GM19438 (cell line): ENCODE measurements around the gene VAX1.

Source experiments
- ATAC-seq: cut with Tn5 transposase; IDR thresholded peaks from one replicate; pipeline ENCODE4 v1.9.1; 2021; ENCODE audit warnings: low read depth; ENCODE audit not compliant: unreplicated experiment

Gene VAX1

DNA sequence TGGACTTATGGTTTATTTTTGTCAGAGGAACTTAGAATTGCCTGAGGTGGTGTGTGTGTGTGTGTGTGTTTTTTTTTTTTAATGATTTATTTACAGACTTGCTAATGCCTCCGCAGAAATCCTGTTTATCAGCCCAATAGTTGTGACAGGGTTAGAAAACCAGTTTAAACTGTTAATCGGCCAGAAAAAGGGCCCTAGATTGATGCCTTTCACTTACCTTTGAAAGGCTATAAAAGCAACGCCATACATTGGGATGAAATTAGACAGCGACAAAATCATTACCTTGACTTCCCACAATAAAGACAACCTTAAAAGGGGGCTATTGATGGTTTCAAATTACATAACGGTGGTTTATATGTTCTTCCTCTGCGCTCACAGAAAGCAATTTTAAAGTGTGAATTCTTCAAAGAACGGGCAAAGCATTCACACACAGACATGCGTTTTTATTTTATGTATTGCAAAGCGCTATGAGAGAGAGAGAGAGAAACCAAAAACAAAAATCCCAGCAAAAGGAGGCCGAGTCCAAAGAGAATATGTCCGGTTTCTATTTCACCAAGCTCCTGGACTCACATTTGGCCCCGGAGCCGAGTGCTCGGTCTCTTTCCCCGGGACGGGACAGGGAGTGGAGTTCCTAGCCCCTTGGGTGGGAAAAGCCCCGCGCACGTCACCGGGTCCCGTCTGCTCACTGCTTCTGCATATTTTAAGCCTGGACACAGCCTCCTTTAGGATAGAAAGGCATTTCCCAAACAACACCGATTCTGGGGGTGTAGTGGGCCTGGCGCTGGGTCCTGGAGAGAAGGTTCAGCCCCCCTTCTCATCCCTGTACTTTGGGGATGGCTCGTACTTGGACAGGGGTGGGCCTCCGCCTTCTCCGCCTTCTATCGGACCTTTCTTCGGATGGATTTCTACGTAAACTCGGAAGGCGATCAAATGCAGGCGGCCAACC lies 26.8 kb upstream of the VAX1 start:
- ATAC-seq: no peak

DNA sequence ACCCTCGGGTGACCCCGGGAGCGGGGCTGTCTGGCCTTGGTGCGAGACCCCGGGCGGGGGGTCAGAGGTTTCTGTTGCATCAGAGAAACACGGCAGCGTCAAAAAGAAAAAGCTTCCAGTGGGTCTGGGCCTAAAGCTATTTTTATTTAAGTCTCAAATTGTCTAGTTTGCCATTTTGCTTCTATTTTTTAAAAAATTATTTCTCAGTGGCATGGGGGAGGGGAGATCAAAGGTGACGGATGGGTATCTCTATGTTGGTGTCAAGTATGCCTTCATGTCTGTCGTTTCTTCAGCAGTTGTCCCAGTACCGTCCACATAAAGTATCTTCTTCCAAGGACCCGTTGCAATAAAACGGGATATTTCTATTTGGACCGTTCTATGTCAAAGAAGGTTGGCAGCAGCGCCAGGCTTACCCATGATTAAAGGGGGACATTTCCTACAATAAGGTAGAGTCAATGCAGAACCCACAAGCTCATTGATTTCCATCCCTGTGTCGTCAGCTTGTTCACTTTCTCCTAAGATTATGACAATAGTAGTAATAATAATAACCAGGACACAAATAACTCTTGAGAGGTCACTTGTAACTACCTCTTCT lies 26.0 kb upstream of the VAX1 start:
- ATAC-seq: no peak

DNA sequence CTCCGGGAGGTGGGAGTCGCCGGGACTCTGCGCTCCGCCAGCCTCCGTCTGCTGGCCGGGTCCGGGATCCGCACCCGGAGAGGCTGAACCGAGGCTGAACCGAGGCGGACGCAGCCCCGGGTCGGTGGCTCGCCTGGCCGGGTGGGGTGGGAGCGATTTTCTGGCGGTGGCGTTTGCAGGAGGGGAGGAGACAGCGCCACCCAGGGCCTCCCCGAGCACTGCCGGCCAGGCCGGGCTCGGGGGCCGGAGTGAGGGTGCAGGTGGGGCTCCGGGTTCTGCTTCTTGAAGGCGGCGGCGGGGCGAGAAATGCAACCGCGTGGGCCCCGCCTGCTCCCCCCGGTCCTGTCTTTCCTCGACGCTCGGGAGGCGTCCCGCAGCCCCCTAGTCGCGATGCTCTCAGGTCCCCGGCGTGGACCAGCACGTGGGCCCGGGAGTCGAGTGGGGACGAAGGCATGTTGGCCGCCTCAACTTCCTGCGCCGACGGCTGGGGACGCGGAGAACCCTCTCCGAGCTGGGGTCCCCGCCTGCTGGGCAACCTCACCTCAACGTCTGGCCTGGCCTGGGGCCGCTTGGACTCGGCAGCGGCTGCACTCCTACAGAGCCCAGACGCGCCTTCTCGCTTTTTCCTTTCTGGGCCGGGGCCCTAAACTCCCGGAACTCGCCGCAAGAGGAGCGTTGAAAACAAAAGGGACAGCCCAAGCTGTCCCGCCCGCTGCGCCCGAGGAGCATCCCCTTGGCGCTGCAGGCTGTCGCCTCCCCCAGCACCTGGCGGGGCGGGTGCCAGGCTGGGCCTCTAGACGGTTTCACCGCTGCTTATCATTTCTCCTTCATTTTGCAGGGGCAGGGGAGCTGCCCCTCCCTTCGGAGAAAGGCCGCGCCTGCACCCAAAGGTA lies 25.2 kb upstream of the VAX1 start:
- ATAC-seq: no peak

DNA sequence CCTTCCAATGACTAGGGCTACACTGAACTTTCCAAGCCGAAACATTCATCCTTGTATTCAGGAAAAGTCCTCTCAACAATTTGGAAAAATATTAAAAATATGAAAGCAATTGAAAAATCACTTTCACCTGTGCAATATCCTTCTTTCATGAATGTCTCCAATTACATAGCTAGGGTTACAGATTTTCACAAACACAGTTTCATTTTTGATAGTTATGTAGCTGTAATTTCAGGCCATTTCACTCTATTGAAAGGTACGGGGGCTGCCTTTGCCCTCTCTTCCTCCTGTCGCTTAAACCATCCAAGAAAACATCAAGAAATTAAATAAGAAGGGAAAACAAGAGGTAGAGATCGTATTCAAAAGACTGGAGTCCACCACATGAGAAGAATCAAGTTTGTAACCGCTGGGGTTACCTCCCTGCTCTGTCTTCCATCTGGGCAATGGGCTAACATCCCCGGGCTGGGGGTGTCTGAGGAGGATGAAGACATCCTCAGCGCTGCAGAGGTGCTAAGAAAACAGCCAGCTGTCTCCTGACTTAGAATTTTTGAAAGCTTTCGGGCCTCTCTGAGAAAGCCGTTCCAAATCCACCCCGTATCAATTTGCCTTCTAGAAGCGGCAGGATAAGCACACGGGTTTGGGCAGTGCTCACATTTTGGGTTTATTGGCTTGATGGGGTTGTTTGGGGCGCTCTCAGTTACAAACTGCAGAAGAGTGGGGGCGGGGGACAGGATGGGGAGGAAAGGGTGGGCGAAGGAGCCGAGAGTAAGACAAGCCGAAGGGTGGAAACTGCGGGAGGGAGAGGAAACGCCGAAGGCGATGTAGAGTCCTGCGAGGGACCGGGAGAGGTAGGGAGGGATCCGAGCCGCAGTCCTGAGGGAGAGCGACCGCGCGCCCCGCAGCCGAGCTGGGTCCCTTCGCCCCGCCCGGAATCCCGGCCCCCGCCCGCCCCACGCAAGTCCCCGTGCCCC lies 24.3 kb upstream of the VAX1 start:
- ATAC-seq: no peak

DNA sequence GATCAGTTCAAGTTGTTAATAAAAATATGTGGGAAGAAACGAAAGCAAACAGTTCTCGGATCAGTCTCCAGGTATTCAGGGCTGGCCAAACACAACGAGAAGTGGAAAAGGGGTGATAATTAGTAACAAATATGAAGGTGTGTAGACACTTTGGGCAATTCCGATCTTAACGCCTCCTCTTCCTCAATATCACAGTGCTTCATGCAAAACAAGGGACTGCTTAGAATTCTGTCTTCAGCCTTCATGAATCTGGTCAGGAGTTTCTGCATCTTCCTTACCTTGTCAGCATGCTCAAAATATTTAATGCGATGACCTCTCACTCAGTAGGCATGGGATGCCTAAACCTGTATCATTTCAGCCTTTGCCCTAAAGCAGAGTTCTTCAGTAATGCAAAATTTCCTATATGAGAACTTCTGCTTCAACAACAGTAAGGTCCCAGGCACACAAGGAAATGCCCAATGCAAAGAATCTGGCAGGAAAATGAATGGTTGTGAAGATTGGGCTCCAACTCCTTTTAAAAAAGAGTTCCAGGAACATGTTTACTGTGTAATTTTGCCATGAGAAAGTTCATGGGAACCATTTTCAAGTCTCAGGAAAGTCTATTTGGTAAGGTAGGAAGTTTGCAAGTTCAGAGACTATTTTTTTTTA lies 23.4 kb upstream of the VAX1 start:
- ATAC-seq: no peak

DNA sequence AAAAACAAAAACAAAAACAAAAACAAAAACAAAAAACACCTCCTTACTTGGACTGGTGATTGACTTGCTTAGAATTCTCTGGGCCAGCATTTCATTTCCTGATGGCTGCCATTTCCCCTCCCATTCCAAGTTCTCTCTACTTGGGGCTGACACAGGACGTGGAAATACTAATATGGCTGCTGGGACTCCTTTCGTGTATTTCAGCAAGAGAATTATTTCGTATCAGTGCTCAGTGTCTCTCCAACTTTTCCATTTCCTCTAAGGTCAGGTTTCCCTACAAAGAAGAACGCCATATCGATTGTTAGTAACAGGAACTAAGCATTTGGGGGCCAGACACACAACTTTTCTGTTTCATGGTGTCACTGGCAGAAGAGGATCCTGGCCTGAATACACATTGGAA lies 22.5 kb upstream of the VAX1 start:
- ATAC-seq: no peak

DNA sequence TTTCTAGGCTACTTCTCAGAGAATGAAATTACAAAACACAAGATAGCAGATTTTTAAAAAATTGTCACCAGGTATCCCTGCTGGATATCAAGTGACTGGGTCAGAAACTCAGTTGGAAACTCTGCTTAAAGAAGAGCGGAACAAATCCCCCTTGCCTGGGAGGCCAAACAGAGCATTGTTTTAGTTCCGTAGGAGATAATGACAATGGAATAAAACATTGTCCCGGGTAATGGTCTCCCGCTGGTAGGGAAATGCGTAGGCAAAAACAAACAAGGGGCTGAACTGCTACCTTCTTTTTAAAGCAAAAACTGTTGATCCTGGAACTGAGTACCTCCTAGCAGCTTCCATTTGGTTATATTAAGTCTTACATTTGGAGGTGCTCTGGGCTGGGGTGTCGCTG lies 21.3 kb upstream of the VAX1 start:
- ATAC-seq: no peak

DNA sequence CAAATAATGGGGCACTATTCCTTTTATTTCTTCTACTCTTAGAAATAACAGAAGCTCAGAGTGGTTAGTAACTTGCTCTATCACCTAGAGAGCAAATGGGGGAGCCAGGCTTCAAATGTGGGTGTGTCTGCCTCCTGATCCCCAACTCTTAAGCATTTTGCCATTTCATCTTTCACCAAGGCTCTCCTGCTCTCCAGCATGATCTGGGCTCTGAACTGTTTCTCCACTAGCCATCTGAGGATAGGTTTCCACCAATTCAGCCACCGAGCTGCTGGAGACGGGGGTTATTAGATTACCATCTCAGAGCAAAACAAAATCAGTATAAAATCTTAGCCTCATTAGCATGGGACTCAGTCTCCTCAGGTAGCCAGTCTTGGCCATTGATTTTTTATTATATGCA lies 20.2 kb upstream of the VAX1 start:
- ATAC-seq: no peak

DNA sequence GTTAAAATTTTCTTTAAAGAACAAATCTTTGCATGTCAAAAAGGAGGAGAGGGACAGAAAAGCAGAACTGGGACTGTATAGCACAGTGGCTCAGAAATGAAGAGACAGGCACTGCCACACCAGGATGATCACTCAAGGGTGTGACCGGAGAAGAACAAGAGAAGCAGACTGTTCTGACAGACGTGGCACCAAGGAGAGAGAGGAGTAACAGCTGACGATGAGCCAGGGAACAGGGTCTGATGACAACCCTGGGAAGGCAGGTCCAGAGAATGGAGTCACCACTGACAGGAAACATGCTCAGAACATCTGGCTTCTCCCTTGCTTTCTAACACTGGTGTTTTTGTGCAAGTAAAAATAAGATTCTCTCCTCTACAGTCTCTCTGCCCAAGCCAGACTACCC lies 14.6 kb upstream of the VAX1 start:
- no peak for ATAC-seq

DNA sequence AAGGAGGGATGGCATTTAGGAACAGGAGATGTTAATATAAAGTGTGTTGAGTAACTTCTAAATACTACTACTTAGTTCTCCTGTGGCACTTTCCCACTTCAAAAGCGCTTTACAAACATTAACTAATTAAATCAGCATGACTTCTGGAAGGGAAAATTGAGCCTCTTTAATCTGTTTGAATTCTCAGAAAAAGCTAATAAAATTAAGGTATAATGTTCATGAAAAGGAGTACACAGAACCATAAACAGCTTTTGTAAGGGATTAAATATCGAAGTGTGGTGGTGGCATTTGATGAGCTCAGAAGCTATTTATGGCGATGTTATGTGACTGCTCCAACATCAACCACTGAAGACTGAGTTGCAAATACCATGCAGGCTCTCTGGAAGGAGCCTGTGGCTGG lies 10.2 kb upstream of the VAX1 start:
- no peak for ATAC-seq

DNA sequence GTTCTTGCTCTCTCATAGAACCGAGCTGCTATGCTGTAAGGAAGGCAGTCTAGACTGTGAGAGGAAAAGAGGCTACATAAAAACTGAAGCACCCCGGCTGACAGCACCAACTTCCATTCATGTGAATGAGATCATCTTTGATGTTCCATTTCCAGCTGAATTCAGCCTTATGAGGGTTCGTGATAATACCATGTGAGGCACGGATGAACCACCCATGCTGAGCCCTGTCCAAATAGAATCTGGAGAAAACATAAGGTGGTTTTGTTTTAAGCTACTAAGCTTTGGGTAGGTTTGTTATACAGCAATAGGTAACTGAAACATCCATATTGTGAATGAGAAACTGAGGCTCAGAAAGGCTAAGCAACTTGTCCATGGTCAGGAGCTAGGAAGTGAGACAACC lies 6.9 kb upstream of the VAX1 start:
- no peak for ATAC-seq

DNA sequence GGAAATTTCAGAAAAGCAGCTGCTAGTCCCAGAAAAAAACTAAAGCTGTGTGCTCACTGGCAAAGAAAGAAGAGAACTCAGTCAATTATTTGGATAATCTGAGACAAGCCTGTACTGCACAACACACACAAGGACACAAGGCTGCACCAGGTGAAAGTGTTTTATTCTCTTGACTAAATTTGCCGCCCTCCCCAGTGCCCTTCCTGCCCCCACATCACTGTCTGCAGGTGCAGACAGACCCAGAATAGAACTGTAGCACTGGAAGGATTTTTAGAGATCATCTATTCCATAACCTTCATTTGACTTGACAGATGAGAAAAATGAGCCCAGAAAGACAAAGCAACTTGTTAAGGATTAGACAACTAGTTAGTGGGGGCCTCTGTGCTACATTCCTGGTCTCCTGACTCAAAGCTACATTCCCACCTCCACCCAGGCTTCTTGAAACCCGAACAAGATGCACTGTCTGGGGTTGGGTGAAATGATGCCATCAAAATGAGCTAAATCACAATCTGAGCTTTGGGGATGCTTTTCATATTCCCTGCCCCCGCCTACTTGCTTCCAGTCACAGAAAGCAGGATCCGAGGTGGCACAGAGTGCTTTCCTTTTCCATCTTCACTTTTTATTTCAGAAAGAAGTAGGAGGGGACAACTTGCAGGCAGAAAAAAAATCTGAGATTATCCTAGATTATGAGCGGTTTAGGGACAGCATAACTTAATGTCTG lies 5.2 kb upstream of the VAX1 start:
- no peak for ATAC-seq

DNA sequence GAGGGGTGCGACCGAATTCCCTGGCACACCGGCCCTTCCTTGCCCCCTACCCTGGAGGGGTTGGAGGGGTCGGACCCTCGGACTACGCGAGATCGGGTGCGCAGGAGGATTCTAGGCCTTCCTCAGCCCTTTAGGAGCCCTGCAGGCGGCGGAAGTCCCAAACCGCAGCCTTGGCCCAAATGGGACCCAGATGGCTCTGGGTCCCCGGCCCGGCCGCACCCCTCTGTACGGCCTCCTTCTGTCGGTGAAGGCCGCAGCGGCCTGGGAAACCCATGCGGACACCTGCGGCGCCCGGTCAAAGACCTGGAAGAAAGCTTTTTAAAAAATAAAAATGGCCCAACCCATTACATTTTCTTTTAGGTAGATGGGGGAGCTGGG lies 2.4 kb upstream of the VAX1 start:
- ATAC-seq: no peak

DNA sequence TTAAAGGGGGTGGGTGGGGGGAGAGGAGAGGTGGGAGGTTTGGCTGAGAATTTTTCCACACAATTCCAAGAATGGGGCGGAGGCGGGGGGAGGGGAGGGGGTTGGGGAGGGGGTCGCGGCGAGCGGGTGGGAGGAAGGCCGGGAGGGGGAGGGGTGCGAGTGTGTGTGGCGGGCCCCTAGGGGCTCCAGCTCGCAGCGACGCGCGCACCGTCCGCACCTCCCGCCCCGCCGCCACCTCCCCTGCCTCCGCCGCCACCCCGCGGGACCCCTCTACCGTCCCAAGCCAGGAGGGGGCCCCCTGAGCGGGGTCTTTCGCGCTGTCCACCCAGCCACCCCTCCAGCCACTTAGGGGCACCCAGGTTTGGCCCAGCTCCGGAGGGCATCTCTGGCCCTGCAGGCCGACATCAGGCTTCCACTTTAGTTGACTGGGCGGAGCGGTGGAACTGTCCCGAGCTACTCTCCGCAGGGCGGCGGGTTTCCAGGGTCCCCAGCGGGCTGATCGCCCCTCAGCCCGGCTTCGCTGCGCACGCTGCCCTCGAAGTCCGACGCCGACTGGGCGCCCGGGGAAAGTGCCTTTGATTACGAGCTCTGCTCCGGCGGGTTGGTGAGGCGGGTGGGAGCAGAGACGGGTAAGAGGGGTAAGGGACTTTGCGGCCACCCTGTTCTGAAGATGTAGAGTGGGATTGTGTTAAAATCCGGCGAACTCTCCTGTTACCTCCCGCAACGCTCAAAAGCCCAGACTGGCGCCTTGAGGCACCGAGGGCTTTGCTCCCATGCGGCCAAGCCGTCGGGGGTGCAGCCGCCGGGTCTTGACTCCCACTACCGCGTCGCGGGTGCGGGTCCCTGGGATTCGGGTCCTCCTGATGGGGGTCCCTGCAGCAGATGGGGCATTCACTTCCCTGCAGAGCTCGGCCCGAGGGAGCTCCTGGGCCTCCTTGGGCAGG lies 1.8 kb upstream of the VAX1 start:
- ATAC-seq: no peak

DNA sequence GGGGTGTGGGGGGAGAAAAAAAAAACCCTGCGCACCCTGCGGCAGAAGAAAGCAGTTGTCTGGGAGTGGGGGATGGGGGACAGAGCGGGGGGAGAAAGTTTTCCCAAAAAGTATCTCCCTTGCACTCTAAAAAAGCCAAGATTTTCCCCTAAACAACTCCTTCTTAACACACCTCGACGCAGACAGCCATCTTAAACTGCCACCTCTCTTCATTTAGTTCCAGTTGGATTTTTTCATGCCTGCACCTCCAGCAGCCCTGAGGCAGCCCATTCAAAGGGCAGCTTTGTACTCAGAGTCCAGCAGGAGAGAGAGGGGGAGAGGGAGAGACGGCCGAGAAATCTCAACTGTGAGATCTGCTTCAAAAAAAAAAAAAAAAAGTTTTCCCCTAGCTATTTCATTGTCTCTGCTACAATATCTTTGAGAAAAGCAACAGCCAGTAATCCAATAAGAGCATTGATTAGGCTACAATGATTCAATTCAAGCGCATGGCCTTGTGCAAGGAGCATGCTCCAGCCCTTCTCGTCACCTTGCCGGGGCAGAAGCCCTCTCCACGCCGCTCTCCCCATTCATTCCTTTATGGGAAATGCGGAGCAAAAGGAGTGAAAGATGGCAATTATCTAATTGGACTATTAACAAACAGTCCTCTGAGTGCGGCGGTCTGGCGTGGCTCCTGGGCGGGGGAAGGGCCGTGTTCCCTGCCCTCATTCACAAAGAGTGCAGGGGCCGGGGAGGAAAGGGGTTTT lies 939 bp upstream of the VAX1 start:
- ATAC-seq: no peak

DNA sequence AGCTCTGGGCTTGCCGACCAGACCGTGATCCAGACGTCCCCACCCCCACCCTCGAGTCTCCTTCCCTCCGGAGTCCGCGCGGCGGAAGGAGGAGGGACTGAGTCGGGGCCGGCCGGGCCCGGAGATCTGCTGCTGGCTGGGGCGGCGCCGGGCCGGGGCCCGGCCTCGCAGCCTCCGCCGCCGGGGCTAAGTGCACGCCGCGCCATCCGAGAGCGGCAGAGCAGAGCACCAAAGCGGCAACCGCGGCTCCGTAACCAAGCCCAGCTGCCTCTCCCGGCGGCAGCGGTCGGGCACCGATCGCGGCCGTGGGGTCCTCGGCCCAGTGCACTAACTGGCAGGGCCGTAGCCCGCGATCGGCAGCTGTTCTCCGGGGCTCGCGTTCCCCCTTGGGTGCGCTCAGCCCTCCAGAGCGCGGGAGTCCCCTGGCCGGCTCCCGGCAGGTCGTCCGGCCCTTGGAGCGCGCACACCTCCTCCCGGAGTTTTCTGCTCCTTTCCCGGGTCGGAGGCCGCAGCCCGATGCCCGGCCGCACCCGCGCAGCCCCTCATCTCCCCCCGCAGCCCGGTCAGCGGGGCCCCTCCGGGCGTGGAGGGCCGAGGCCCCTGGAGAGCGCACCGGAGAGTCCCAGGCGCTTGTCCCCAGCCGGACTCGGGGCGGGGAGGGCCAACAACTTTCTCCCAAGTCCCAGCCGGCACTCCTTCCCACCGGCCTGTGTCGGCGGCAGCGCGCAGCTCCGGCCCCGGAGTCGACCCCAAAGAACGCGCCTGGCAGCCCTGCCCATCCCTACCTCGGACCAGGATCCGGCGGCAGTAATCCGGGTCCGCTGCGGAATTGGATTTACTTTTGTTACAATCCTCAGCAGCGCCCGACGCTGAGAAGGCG lies 799 bp downstream of the VAX1 start:
- ATAC-seq: no peak
